Lung microvascular endothelial cell (primary cell): Measurements from ENCODE around the gene ASB2. TPM values are rescaled to one million over a fixed set of nuclear protein-coding genes. Genes with fewer than 3 reads are reported as not detected.
A peak's percentile ranks its signal among the peaks of the same experiment; 100 is the strongest.

ENCODE experiments used
- DNase-seq, 2 donors: peaks; one replicate each; pipeline versions ENCODE4 v3.0.0 to v3.0.0-alpha.2; 2010; ENCODE audit warnings: low read depth in 2 of 2
- total RNA-seq: library from RNA; depleted of rRNA; stranded (reverse); fragments of >200 nt; gene quantifications from 2 replicates; pipeline ENCODE4 v1.2.1, GENCODE V29; 2014

The ASB2 gene, protein sequence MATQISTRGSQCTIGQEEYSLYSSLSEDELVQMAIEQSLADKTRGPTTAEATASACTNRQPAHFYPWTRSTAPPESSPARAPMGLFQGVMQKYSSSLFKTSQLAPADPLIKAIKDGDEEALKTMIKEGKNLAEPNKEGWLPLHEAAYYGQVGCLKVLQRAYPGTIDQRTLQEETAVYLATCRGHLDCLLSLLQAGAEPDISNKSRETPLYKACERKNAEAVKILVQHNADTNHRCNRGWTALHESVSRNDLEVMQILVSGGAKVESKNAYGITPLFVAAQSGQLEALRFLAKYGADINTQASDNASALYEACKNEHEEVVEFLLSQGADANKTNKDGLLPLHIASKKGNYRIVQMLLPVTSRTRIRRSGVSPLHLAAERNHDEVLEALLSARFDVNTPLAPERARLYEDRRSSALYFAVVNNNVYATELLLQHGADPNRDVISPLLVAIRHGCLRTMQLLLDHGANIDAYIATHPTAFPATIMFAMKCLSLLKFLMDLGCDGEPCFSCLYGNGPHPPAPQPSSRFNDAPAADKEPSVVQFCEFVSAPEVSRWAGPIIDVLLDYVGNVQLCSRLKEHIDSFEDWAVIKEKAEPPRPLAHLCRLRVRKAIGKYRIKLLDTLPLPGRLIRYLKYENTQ
- total RNA-seq: not detected in 2 replicates

DNA sequence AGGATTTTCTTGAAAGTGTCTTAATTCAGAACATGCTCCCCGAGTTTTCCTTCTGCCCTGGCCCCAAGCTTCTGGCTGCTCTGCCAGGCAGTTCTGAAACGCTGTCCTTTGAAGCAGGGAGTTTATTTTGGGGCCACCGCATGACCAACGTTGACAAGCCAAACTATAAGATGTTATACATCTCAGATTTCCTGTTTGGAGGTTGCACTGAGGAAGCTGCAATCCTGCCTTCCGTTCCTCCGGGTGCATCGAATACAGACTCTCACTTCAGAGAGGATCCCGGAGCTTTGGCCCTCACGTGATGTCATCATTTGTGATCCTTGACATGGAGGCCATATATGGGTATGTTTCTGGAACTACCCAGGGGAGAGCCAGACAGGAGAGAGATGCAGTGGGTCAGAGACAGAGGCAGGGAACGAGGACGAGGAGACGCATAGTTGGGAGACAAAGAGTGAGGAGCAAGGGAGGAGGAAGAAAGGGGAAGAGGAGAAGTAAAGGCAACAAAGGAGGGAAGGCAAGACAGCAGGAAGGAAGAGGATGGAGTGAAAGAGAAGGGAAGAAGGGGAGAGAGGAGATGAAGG lies at the start of gene ASB2:
ASB2 (minus strand) TSS at position 94 of the 581 bp plus-strand sequence. CDS start 12,031 bp downstream, outside the sequence.
- DNase-seq: no peak

DNA sequence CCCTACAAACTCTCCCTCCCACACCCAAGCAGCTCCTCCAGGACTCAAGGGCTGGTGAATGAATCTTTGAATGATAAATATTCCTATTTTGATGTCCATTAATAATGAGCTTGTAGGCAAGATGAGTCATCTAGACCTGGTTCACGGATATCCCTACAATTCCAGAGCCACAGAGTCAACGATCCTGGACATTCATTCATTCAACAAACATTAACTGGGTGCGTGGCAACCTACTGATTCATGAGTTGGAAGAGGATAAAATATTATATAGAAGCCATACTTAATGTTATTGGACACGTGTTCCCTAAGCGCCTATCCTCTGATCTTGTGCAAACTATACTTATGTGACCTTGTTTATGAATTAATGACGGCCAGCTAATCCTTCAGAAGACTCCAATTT lies 49.4 kb upstream of the ASB2 start:
- peak in 1 of 2 donors; percentile 39 for DNase-seq

DNA sequence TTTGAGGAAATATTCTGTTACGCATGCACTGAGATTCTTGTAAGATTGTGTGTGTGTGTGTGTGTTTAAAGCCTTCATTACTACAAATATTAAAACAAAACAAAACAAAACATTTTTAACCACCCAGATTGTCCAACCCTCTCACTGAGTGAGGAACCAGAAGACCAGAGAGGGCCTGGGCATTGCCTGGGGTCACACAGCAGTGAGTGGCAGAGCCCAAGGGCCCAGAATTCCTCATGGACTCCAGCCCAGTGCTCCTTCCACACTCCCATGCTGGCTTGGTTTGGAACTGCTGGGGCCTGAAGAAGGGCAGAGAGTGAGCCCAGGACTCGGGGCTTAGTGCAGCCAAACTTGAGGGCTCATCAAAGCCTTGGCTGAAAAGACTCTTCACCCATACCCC lies 48.2 kb upstream of the ASB2 start:
- no peak for DNase-seq

DNA sequence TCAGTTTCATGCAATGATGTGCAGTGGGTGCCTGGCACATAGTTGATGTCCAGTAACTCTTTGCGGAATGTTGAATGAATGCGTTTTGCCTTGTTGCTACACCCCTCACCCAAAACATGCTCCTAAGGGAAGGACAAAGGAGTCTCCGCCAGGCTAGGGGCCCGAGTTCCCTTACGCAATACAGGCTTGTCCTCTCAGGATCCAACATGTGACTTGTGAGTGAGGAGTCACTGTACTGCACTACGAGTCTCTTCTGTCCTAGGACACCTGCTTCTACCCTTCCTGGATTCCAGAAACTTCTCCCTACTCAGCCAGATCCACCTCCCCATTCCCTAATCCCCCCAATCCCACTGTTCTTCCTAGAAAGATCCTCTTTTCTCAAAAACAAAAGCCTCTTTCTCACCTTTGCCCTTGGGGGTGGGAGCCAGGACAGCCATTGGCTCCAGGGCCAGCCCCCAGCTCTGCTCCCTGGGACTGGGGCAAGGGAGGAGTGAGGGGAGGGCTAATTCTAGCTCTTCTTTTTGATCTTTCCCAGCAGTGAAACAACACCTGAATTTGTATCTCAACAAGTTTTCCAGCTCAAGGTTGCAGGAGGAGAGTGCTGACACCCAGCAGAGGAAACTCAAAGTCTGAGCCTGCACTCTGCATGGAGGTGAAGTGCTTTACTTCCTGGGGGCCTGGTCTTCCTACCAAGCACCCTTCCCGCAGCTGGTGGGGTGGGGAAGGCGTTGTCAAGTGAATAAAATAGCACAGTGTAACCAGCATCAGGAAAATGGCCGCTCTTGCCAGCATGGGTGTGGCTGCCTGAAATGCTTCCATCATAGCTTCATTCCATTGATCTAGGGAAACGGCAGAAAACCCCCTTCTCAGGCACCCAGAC lies 46.4 kb upstream of the ASB2 start:
- no peak for DNase-seq

DNA sequence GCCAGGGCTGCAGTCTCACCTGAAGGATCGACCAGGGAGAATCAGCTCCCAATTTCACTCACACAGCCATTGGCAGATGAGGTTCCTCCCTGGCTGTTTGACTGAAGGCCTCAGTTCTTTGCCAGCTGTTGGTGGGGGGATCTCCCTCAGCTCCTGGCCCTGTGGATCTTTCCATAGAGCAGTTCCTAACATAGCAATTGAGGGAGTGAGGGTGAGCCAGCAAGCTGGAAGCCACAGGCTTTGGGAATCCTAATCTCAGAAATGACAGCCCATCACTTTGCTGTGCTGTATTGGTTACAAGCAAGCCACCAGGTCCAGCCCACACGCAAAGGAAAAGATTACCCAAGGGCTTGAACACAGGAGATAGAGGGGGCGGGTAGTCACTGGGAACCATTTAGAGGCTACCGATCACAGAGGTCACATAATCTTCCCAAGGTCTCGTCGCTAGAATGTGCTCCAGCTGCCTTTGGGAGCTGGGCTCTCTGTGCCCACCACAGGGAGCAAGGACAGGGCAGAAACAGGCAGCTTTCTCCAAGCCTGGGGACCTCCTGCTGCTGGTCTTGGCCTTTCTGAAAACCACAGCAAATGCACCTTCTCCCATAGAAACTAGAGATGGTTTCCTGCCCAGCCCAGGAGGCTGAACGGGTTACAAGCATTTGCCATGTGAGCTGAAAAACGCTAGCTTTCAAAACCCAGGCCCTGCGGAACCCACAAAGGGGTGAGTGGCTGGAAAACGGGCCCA lies 45.2 kb upstream of the ASB2 start:
- DNase-seq: no peak

DNA sequence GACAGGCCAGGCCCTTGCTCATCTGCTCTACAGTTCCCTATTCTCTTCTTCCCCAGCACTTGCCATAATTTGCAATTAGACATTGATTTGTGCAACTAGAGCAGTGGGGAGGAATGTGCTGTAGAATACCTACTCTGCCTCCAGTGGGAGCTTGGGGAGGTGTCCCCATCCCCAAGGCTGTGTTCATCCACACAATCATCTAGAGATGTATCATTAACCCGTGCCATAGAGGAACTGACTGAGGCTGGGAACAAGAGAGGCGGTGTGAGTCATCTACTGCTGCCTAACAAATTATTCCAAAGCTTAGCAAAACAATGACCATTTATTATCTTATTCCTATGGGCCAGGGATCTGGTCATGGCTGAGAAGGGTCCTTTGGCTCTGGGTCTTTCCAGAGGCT lies 44.6 kb upstream of the ASB2 start:
- DNase-seq: peak; percentile 13 to 50

DNA sequence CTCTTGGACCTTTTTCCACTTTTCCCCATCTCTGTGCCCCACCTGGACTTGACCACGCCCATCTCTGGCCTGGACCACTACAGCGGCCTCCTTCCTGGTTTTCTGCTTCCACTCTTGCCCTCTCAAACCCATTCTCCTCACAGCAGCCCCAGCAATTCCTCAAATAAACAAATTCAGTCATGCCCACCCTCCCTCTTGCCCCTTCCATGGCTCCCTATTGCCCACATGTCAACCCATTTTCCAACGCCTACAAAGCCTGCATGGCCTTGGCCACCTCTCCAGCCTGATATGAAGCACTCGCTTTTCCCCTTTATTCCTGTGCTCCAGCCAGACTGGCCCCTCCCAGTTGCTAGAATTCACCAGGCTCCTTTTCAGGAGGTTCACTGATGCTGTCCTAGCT lies 43.9 kb upstream of the ASB2 start:
- no peak for DNase-seq

DNA sequence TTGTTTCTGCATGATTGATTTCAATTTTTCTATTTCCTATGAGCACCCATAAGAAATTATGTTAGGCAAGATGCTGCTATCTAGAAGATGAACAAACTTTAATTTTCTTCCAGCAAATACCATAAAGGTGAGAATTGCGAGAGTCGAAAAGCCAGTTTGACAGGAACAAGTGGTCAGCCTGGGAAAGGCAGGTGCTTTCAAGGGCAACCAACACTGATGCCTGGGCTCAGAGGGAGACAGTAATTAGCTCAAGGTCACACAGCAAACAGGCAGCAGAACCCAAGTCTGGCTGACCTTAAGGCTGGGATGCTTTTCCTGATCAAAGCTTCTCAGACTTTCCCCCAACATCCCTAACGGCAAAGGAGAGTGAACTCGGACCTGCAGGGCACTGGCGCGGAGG lies 43.0 kb upstream of the ASB2 start:
- DNase-seq: no peak

DNA sequence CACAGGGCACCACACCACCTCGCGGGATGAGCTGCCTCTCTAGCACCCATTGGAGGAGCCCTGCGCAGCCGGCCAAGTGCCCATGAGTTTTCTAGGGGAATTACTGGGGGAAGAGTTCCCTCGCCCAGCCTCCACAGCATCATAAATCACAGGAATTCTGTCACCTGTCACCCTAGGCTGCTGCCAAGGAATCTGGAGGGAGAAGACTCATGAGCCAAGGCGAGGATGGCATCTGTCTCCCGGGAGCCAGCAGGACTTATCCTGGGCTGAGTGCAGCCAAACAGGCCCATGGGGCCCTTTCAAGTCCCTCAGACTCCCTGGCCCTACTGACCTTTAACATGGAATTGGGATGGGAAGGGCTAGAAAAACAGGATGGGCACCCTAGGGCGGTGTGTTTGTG lies 41.9 kb upstream of the ASB2 start:
- no peak for DNase-seq

DNA sequence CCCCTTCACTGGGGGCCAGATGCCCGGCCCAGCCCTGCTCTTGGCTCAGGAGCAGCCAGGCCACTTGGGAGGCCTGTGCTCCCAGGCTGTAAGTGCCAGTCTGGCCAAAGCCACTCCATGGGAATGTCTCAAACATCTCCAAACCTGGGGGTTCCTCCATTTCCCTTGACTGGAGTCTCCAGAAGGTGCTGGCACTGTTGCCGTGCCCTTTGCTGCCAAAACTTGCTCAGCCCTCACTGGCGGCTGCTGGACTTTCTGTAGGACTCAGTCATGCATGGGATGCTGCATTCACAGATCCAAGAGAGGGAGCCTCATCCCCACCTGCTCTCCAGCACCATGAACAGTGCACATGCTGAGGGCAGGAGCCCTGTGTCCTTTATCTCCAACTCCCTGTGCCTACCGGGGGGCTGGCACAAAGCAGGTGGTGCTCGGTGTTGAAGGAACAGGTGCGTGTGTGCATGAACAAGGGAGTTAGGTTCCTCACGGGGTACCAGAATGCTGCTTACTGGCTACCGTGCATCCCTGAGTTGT lies 40.1 kb upstream of the ASB2 start:
- DNase-seq: no peak

DNA sequence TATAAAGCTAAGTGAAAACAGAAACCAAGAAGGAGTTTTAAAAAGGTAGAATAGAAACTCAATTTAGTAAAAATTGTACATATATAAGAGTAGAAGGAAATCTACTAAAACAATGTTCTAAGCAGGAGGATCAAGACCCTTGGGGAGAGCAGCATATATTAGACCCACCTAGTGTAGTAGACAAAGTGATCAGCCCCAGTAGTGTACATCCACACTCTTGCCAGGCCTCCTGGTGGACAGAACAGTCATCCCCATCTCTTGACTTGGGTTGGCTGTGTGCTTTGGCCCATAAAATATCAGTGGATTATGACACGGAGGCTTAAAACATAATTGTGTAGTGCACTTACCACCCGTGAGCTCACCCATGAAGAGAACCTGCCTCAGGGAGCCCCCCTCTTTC lies 38.9 kb upstream of the ASB2 start:
- DNase-seq: no peak

DNA sequence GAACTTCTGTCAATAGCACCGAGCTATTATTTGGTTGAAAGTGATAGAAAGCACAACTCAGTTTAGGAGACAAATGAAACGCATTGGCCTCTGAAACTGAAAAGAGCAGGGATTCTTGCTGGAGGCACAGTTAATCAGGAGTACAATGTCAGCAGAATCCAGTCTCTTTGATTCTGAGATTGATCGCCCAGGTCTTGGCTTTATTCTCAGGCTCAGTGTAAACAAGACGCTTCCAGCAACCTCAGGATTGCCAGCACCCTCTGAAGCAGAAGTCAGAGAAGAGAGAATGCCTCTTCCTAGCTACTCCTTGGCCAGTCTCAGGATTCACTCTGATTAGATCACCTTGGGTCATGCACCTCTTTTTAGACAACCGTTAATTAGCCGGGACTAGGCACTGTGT lies 38.0 kb upstream of the ASB2 start:
- no peak for DNase-seq

DNA sequence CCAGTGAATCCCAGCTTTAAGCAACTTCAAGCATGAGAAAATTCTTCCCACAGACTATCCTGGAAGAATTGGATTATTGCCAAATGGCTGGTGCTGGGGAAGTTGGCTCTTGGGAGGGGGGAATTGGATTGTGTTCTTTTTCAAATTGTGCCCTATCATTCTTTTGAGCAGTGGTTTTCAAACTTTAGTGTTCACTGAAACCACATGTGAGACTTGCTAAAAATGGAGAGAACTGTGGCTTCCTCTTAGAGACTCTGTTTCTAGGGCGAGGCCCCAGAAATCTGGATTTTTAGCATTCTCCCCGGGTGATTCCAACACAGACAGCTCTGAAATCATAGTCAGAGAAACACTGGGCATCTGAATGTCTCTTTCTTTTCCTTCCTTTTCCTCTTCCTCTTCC lies 35.4 kb upstream of the ASB2 start:
- no peak for DNase-seq

DNA sequence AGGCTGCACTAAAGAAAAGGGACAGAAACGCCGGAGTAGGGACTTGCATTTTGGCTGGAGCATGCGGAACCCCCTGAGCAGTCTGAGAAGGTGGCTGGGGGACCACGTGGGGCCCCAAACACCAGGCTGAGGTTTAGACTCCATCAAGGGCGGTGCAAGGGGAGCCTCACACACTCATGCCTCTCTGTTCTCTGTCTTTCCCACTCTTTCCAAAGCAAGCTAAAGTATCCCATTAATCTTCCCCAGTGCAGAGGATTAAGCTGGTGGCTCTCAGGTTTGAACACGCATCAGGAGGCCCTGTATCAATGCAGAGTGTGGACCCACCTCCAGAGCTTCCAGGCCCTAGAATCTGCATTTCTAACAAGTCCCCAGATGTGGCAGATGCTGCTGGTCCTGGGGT lies 34.3 kb upstream of the ASB2 start:
- no peak for DNase-seq

DNA sequence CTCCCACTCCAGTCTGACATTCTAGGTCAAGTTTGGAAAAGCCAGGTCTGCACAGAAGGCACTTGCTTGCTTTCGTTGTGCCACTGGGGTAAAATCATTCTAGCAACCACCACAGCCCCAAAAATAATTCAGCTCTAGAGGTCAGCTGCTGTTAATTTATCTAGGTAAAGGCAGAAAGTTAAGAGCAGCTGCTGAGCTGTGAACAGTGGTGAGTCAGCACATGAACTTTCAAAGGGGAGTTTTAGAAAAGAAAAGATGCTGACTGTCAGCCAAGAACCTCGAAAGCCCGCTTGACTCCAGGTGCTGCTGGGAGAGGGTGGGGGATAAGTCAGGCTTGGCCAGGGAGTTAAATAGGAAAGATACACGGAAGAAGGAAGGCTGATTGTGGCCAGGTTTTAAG lies 33.4 kb upstream of the ASB2 start:
- DNase-seq: no peak

DNA sequence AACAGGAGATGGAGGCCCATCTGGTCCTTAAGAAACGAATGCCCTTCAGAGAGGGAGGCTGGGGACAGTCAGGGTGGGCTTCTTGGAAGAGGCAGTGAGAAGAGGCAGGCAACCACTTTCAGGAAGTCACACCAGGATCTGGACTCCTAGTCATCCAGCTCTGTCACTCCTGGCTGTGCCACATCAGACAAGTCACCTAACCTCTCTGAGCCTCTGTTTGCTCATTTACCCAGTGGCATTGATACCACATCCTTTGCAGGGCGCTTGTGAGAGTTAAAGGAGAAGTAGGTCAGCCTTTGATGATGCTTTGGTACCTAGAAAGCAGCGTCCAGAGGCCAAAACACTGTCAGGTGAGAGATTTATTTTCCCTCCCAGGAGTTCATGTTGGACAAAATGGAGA lies 31.9 kb upstream of the ASB2 start:
- DNase-seq: no peak

DNA sequence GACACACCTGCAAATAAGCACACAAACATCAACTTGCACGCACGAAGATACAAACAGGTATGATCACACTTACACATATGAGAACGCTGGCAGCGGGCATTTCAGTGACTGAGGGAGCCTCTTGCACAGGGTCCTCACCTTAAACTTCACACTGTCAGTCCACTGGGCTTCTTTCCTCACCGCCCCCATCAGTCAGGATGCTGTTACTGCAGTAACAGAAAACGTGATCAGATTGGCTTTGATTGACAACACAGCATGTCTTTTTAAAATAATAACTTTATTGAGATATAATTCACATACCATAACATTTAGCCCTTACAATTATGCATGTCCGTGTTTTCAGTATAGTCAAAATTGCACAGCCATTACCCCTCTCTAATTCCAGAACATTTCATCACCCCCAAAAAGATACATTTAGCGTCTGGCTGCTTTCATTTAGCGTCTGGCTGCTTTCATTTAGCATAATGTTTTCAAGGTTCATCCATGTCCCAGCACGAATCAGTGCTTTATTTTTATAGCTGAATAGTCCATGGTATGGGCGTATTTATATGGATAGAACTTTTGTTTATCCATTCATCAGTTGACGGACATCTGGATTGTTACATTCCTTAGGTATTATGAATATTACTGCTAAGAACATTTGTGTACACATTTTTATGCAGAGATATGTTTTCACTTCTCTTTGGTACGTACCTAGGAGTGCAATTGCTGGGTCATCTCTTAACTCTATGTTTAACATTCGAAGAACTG lies 29.1 kb upstream of the ASB2 start:
- DNase-seq: peak in 1 of 2 donors; percentile 21

DNA sequence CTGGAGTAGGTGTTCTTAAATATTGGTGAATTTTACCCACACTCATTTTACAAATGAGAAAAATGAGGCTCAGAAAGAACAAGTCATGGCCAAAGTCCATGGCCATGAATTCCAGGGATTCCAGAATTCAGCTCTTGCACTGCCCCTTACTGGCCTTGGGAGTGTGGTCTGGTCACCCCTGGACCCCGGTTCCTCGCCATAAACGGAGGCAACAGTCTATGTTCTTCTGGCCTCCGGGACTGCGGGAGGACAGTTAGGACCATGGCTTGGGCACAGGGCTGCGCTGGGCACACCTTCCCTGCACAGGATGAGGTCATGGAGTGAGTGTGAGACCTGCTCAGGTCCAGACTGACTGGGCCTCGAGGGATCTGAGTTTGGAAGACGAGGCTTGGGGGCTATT lies 27.6 kb upstream of the ASB2 start:
- no peak for DNase-seq

DNA sequence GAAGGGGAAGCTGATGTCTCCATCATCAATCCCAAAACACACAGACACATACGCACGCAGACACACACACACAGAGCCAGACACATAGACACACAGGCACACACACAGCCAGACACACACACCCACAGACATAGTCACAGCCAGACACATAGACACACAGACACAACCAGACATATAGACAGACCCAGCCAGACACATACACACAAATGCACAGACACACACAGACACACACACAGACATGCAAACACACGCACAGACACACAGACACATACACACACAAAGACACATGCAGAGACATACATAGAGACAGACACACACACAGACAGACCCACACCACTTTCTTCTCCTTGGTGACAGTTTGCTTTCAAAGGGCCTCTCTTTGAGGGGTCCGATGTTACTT lies 27.0 kb upstream of the ASB2 start:
- DNase-seq: no peak
